ENCODE data around the gene QKI. TPM values are rescaled to one million over a fixed set of nuclear protein-coding genes. Genes with fewer than 3 reads are reported as not detected.

The QKI gene
- total and polyA plus RNA-seq, 2 of the 8 experiments (the other 6 are each of a cell fraction or from before 2014, with no cell fraction given): 181 to 183 TPM

- POLR2A ChIA-PET (ENCODE audit: partially characterized antibody): no interaction called here
- H4K20me1 ChIP-seq (replicated peaks in 1 of 2; ENCODE audit: control insufficient read depth in 1 of 2, insufficient read depth in 2 of 2, low read length in 2 of 2): peaks cover 26 to 30% of the 10 kb centered on the region in 2 experiments
Measured at GRCh38 chr6:163428373-163428772, 13.9 kb downstream of the QKI start.

More at GRCh38 chr6:163428373-163428772, 13.9 kb downstream of the QKI start:
- Histone ChIP-seq H3K23ac (ENCODE audit: insufficient read length) (no peak overlapping the region), H3K4me2 (ENCODE audit: insufficient read depth in 1 of 2, low read depth in 2 of 2, low read length in 2 of 2) (no peak overlapping the region), H3K9me3 (ENCODE audit: insufficient read depth in 2 of 2, low read depth in 1 of 2, low read length in 1 of 2) (no peaks in the 10 kb centered on the region), H4K5ac (ENCODE audit: insufficient read length, low read depth, low read length) (no peak overlapping the region), H3K4me1 (replicated peaks in 1 of 4; ENCODE audit: control insufficient read depth in 3 of 4, insufficient read depth in 4 of 4, low read length in 3 of 4) (peaks cover 0 to 5% (median 0%) of the 10 kb centered on the region in 4 experiments; a peak in 3 of 7 replicates), H3K27me3 (replicated peaks in 1 of 4; ENCODE audit: control insufficient read depth in 3 of 4, extremely low read depth in 1 of 4, insufficient read depth in 3 of 4, low read length in 3 of 4) (no peaks in the 10 kb centered on the region), H3K14ac (ENCODE audit: insufficient read length) (no peak overlapping the region), H3K4me3 (ENCODE audit: extremely low read depth in 1 of 4, insufficient read depth in 2 of 4, low read depth in 3 of 4, low read length in 4 of 4) (no peak overlapping the region), H2AFZ (ENCODE audit: low read length) (no peak overlapping the region), H3K56ac (replicated peaks; ENCODE audit: insufficient read length, low read depth, low read length) (no peak overlapping the region), H4K91ac (replicated peaks; ENCODE audit: insufficient read length, low read length) (no peak overlapping the region), H3K23me2 (ENCODE audit: low read depth, low read length) (no peaks in the 10 kb centered on the region), H2BK120ac (replicated peaks; ENCODE audit: low read depth, low read length) (no peak overlapping the region), H4K8ac (ENCODE audit: extremely low read depth, insufficient read depth, low read length) (no peak overlapping the region), H2AK5ac (ENCODE audit: low read depth, low read length) (no peak overlapping the region), H3K18ac (ENCODE audit: extremely low read depth, low read length) (no peak overlapping the region), H2BK12ac (ENCODE audit: low read depth, low read length) (no peak overlapping the region), H3K79me2 (ENCODE audit: control insufficient read depth in 1 of 2, insufficient read depth in 2 of 2, low read length in 2 of 2) (peaks cover 43 to 100% of the 10 kb centered on the region in 2 experiments), H3K27ac (ENCODE audit: low read depth, low read length) (no peak overlapping the region), H2BK5ac (ENCODE audit: low read depth, low read length) (no peak overlapping the region), H3K9ac (replicated peaks in 1 of 4; ENCODE audit: extremely low read depth in 1 of 4, low read depth in 3 of 4, low read length in 3 of 4) (no peak overlapping the region), H3K4ac (replicated peaks; ENCODE audit: insufficient read length, low read depth, low read length) (no peak overlapping the region), H3K36me3 (ENCODE audit: control insufficient read depth in 2 of 4, insufficient read depth in 4 of 4, low read length in 3 of 4) (no peaks in the 10 kb centered on the region), H2BK20ac (ENCODE audit: low read length) (no peak overlapping the region), H2BK15ac (ENCODE audit: low read length) (no peak overlapping the region), H3K79me1 (ENCODE audit: low read depth, low read length) (0 out of 2 replicates have a peak, but pooled peaks cover 2% of the 10 kb centered on the region)
- DNase-seq (ENCODE audit: low read depth in 1 of 2, low spot score in 2 of 2) (no peak), FAIRE-seq (no peak)
- 79% methylated on average over 2 of the region's 2 CpGs; no CpG with 5 or more reads in 1 of the 2 experiments for WGBS, 2 experiments (ENCODE audit: extremely low coverage in 1 of 2, insufficient coverage in 1 of 2, insufficient read length in 1 of 2, insufficient replicate concordance in 2 of 2, low coverage in 1 of 2, low lambda C conversion rate in 2 of 2, missing lambda C conversion rate in 1 of 2)
- no peak for TF ChIP-seq CREB1 (IDR thresholded peaks at IDR 0.05)
- TF ChIP-seq TAF1 (IDR thresholded peaks at IDR 0.05; ENCODE audit: low read depth, low read length): no peak
- CTCF ChIA-PET (ENCODE audit: partially characterized antibody): interaction anchor here (1.5 to 5.7 kb wide), 3 partner anchors 9 to 238 kb away, joined by 4 to 33 read pairs (median 4); no protein-coding TSS in a partner anchor
